ENCODE measurements around the gene USP5.

GRCh38 chr12:6842075-6842474 lies 9.9 kb upstream of the USP5 start:
- TF ChIP-seq EZH2 (IDR thresholded peaks at IDR 0.05; ENCODE audit: insufficient read depth, poor library complexity, severe bottlenecking) (no peak), EZH2phosphoT487 (IDR thresholded peaks at IDR 0.05; ENCODE audit: insufficient read depth, low read depth) (no peak)

Data from GM23248 (cell line).